Esophagus squamous epithelium (tissue), 4 donors: ENCODE data around the gene MRPL40.

Experiments used
- CTCF ChIP-seq, 6 experiments: fragments of 450-650 bp in 4 of 6; fragments of 200-600 bp in 2 of 6; sonication (generic) in 2 of 6; IDR thresholded peaks; one replicate each; pipeline ENCODE4 v1.5.1; 2016 to 2019; ENCODE audit warnings: antibody characterized with exemption in 6 of 6, mild to moderate bottlenecking in 4 of 6, moderate library complexity in 4 of 6
- POLR2A ChIP-seq, 4 donors: fragments of 450-650 bp; IDR thresholded peaks; one replicate each; pipeline ENCODE4 v1.6.1; 2017; ENCODE audit warnings: antibody characterized with exemption in 4 of 4, mild to moderate bottlenecking in 4 of 4, moderate library complexity in 3 of 4

GRCh38 chr22:19450363-19451175, 18.2 kb downstream of the MRPL40 start:
- TF ChIP-seq CTCF (IDR thresholded peaks at IDR 0.05) (no peak), POLR2A (IDR thresholded peaks at IDR 0.05) (no peak)
